CD14-positive monocyte (primary cell): ENCODE results near the gene GNB4. TPM values are rescaled to one million over a fixed set of nuclear protein-coding genes. Genes with fewer than 3 reads are reported as not detected.

Source experiments
- DNase-seq, 3 donors: peaks; one replicate each; pipeline ENCODE4 v3.0.0-alpha.2; 2011 to 2022
- H2AFZ ChIP-seq: 2 replicates; pipeline ENCODE4 v1.6.0; 2012; ENCODE audit warnings: mild to moderate bottlenecking, low read depth, low read length, inconsistent platforms; ENCODE audit not compliant: insufficient read depth, poor library complexity, severe bottlenecking
- H3K27ac ChIP-seq, 2 donors: 1 replicate in 1 of 2; 2 replicates in 1 of 2; pipeline ENCODE4 v1.5.1; 2012 to 2013; ENCODE audit warnings: low read length in 2 of 2, control low read depth in 1 of 2, inconsistent platforms in 1 of 2, low read depth in 1 of 2, mild to moderate bottlenecking in 1 of 2
- H3K27me3 ChIP-seq, 2 donors: one replicate each; pipeline versions ENCODE4 v1.6.0 to v1.6.1; 2011 to 2013; ENCODE audit warnings: low read length in 2 of 2; ENCODE audit not compliant: control insufficient read depth in 2 of 2, insufficient read depth in 2 of 2
- H3K36me3 ChIP-seq, 2 donors: replicated peaks in 1 of 2; 1 replicate in 1 of 2; 2 replicates in 1 of 2; pipeline versions ENCODE4 v1.5.1 to v1.6.1; 2012 to 2013; ENCODE audit warnings: low read length in 2 of 2, control low read depth in 1 of 2, inconsistent platforms in 1 of 2, mild to moderate bottlenecking in 1 of 2; ENCODE audit not compliant: insufficient read depth in 2 of 2, control insufficient read depth in 1 of 2
- H3K4me1 ChIP-seq, 2 donors: 1 replicate in 1 of 2; 2 replicates in 1 of 2; pipeline versions ENCODE4 v1.5.1 to v1.6.1; 2012 to 2013; ENCODE audit warnings: low read length in 2 of 2, control low read depth in 1 of 2, inconsistent platforms in 1 of 2, mild to moderate bottlenecking in 1 of 2, moderate library complexity in 1 of 2; ENCODE audit not compliant: insufficient read depth in 2 of 2, control insufficient read depth in 1 of 2
- H3K4me2 ChIP-seq: replicated peaks from 2 replicates; pipeline ENCODE3; 2012; ENCODE audit warnings: low read length, moderate library complexity, mild to moderate bottlenecking; ENCODE audit not compliant: poor library complexity, severe bottlenecking; ENCODE audit errors: extremely low read depth
- H3K4me3 ChIP-seq, 3 experiments: fragments of 200-600 bp in 1 of 3; sonication (generic) in 1 of 3; replicated peaks in 1 of 3; 1 replicate in 2 of 3; 2 replicates in 1 of 3; pipeline ENCODE4 v1.5.1; 2011 to 2013; ENCODE audit warnings: low read length in 3 of 3, mild to moderate bottlenecking in 3 of 3, control low read depth in 2 of 3, low read depth in 2 of 3, inconsistent platforms in 1 of 3, moderate library complexity in 1 of 3
- H3K79me2 ChIP-seq: 2 replicates; pipeline ENCODE4 v1.6.0; 2012; ENCODE audit warnings: mild to moderate bottlenecking, control low read depth, inconsistent platforms, low read length, moderate library complexity; ENCODE audit not compliant: insufficient read depth
- H3K9ac ChIP-seq: 2 replicates; pipeline ENCODE4 v1.6.0; 2017; ENCODE audit warnings: low read length, mild to moderate bottlenecking; ENCODE audit not compliant: insufficient read depth, poor library complexity, severe bottlenecking
- H3K9me3 ChIP-seq, 2 donors: replicated peaks in 1 of 2; 1 replicate in 1 of 2; 2 replicates in 1 of 2; pipeline versions ENCODE4 v1.5.1 to v1.6.1; 2012 to 2013; ENCODE audit warnings: low read length in 2 of 2, control low read depth in 1 of 2; ENCODE audit not compliant: control insufficient read depth in 1 of 2, insufficient read depth in 1 of 2
- H4K20me1 ChIP-seq: 2 replicates; pipeline ENCODE4 v1.6.0; 2012; ENCODE audit warnings: mild to moderate bottlenecking, low read length, control low read depth, moderate library complexity; ENCODE audit not compliant: insufficient read depth
- H3K27ac Mint-ChIP-seq, 7 donors: one replicate each; pipeline ENCODE4 v1.8.0; 2020; ENCODE audit warnings: mild to moderate bottlenecking in 7 of 7, mixed read lengths in 7 of 7, moderate library complexity in 6 of 7, inconsistent platforms in 2 of 7
- H3K27me3 Mint-ChIP-seq, 3 donors: one replicate each; pipeline ENCODE4 v1.8.0; 2021 to 2022; ENCODE audit warnings: low read depth in 3 of 3, mild to moderate bottlenecking in 3 of 3, mixed read lengths in 3 of 3, moderate library complexity in 3 of 3, inconsistent platforms in 1 of 3
- H3K36me3 Mint-ChIP-seq, 2 donors: one replicate each; pipeline ENCODE4 v1.8.0; 2020; ENCODE audit warnings: mixed read lengths in 2 of 2, inconsistent platforms in 1 of 2, mild to moderate bottlenecking in 1 of 2
- H3K4me1 Mint-ChIP-seq: one replicate; pipeline ENCODE4 v1.8.0; 2020; ENCODE audit warnings: mild to moderate bottlenecking, mixed read lengths
- H3K4me3 Mint-ChIP-seq, 2 donors: one replicate each; pipeline ENCODE4 v1.8.0; 2020; ENCODE audit warnings: mild to moderate bottlenecking in 2 of 2, mixed read lengths in 2 of 2, moderate library complexity in 1 of 2
- H3K9me3 Mint-ChIP-seq, 7 donors: one replicate each; pipeline ENCODE4 v1.8.0; 2020 to 2022; ENCODE audit warnings: mixed read lengths in 7 of 7, mild to moderate bottlenecking in 6 of 7, moderate library complexity in 6 of 7, inconsistent platforms in 2 of 7
- CTCF ChIP-seq: fragments of 200-600 bp; IDR thresholded peaks from one replicate; pipeline ENCODE4 v1.8.0; 2022; ENCODE audit warnings: antibody characterized with exemption, mild to moderate bottlenecking
- WGBS: methylation state at CpG from one replicate; pipeline ENCODE4 v1.1.5; 2013; ENCODE audit warnings: missing lambda C conversion rate; ENCODE audit not compliant: insufficient coverage; 5-methylcytosine and 5-hydroxymethylcytosine counted together
- intact Hi-C, 2 donors: fragments of 100-400 bp; cut with micrococcal nuclease; formaldehyde crosslinking; loops; one replicate each; pipeline versions ENCODE4 v1.15.0 to v1.15.1; 2023
- polyA plus RNA-seq, 3 donors: library from polyadenylated mRNA; depleted of rRNA in 1 of 3; unstranded in 2 of 3; stranded (reverse) in 1 of 3; fragments of 300-500 nt in 2 of 3; fragments of >200 nt in 1 of 3; fragmentation: Illumina TruSeq in 2 of 3; gene quantifications; 1 replicate in 2 of 3; 2 replicates in 1 of 3; pipeline ENCODE4 v1.2.3, GENCODE V29; 2012 to 2021

Gene GNB4
- polyA plus RNA-seq, 3 donors: 15.4 to 65.1 (median 63.5) TPM

- H3K4me1 Mint-ChIP-seq: no peaks in the 10 kb centered on the region
- peaks cover 64 to 78% of the 10 kb centered on the region in 2 donors for H3K36me3 ChIP-seq
- no peak overlapping the region for H3K4me3 ChIP-seq
- H3K79me2 ChIP-seq: no peaks in the 10 kb centered on the region
- no peak overlapping the region for H3K4me3 Mint-ChIP-seq
- no peak for DNase-seq
- no peak overlapping the region for H3K9ac ChIP-seq
- no peaks in the 10 kb centered on the region for H3K9me3 Mint-ChIP-seq
- intact Hi-C loops: no loop called here
- no peak overlapping the region for H3K27ac ChIP-seq
- no peak for TF ChIP-seq CTCF
- peaks cover 55 to 66% of the 10 kb centered on the region in 2 donors for H3K36me3 Mint-ChIP-seq
- H2AFZ ChIP-seq: no peak overlapping the region
- H3K27ac Mint-ChIP-seq: no peak overlapping the region
- no peaks in the 10 kb centered on the region for H4K20me1 ChIP-seq
- no peak overlapping the region for H3K4me2 ChIP-seq
- no peaks in the 10 kb centered on the region for H3K9me3 ChIP-seq
- WGBS: no CpG with 5 or more reads among the region's 1 CpG
- H3K27me3 ChIP-seq: no peaks in the 10 kb centered on the region
- H3K4me1 ChIP-seq: no peaks in the 10 kb centered on the region
- H3K27me3 Mint-ChIP-seq: peaks cover 0 to 2% (median 0%) of the 10 kb centered on the region in 3 donors
These were observed 81.6 kb downstream of the GNB4 start for GRCh38 chr3:179369621-179370020.

DNA sequence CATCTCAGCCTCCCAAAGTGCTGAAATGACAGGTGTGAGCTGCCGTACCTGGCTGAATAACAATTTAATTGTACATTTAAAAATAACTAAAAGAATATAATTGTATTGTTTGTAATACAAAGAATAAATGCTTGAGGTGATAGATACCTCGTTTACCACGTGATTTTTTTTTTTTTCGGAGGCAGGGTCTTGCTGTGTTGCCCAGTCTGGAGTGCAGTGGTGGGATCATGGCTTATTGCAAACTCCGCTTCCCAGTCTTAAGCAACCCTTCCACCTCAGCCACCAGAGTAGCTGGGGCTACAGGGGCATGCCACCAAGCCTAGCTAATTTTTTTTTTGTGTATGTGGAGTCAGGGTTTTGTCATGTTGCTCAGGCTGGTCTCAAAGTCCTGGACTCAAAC is 87.9 kb downstream of the GNB4 start:
- Mint-ChIP-seq H3K4me1 (no peaks in the 10 kb centered on the region), H3K27ac (no peak overlapping the region), H3K9me3 (no peaks in the 10 kb centered on the region), H3K36me3 (peaks cover 64 to 86% of the 10 kb centered on the region in 2 donors), H3K4me3 (no peak overlapping the region), H3K27me3 (peaks cover 0 to 2% (median 0%) of the 10 kb centered on the region in 3 donors)
- H4K20me1 ChIP-seq: no peaks in the 10 kb centered on the region
- peaks cover 75 to 96% of the 10 kb centered on the region in 2 donors for H3K36me3 ChIP-seq
- H3K9ac ChIP-seq: no peak overlapping the region
- no peak overlapping the region for H2AFZ ChIP-seq
- H3K4me2 ChIP-seq: no peak overlapping the region
- DNase-seq: no peak
- no peaks in the 10 kb centered on the region for H3K79me2 ChIP-seq
- TF ChIP-seq CTCF: no peak
- no peaks in the 10 kb centered on the region for H3K4me1 ChIP-seq
- no CpG with 5 or more reads among the region's 5 CpGs for WGBS
- H3K27me3 ChIP-seq: no peaks in the 10 kb centered on the region
- intact Hi-C loops: no loop called here
- H3K9me3 ChIP-seq: no peaks in the 10 kb centered on the region
- H3K27ac ChIP-seq: no peak overlapping the region
- H3K4me3 ChIP-seq: no peak overlapping the region
